Inflammatory macrophage treated with lipopolysaccharide for 1 hour (primary cell): ENCODE measurements around the gene TSPAN11.
"Not testable (repeated sequence)": the region's sequence is repeated elsewhere in the genome, so short reads cannot be mapped to it uniquely, and the experiment has no call there.

Experiments
- DNase-seq, 2 donors: peaks; one replicate each; pipeline ENCODE4 v3.0.0-alpha.2; 2020 to 2022

TSPAN11 gene

DNA sequence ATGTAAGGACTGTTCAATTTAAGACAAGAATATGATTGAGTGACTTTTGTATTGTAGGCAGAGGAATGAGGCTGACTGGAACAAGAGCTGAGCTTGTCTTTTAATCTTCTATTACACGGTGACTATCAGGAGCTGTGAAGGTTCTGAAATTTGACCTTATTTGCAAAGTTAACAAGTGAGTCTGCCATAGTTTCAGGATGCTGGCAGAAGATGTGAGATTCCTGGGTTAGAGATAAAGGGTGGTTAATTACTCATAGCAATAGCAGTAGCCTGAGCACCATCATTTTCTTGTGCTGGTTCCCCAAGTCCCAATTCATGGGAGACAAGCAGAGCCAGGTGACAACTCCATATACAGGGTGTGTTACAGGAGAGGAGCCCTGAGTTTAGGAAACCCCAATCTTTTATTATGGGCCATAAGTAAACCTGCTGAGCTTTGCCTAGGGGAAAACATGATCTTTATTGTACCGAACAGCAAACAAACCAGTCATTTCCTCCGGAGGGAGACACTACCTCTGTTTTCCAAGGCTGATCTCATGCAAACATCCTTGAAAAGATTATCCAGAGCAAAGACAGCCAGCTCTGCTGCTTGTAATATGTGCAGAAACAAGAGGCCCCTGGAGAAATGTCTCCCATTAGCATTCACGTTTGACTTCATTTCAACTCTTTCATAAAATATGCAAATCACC lies 95.4 kb downstream of the TSPAN11 start:
- DNase-seq = no peak

DNA sequence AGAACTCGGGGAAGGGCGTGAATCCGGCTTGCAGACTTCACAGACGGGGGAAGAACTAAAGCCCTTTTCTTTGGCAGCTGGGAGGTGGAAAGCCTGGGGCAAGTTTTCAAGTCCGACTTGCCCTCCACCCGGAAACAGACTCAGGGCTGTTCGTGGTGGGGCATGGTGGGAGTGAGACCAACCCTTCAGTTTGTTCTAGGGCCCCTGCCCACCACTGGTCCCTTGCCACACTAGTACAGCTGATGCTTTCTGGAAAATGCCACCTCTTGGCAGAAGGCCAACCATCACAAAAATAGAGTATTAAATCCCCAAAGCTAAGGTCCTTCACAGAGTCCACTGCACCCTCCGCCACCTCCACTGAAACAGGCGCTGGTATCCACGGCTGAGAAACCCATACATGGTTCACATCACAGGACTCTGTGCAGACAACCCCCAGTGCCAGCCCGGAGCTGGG lies 96.8 kb downstream of the TSPAN11 start:
- no peak for DNase-seq

DNA sequence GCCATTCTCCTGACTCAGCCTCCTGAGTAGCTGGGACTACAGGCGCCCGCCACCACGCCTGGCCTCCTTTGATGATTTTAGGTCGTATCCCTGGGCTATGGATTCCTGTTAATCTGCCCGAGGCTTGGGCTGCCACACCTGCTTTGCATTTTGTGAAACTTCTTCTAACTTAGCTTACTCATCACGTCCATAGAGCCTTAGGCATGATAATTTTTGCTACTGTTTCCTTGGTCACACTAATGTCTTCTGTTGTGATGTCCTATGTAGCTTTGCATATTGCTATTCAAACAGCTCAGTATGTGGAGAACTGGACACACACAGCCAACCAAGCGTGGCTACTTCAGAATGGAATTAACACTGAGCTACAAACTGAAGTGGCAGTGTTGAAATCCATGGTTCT lies 99.7 kb downstream of the TSPAN11 start:
- DNase-seq = no peak

DNA sequence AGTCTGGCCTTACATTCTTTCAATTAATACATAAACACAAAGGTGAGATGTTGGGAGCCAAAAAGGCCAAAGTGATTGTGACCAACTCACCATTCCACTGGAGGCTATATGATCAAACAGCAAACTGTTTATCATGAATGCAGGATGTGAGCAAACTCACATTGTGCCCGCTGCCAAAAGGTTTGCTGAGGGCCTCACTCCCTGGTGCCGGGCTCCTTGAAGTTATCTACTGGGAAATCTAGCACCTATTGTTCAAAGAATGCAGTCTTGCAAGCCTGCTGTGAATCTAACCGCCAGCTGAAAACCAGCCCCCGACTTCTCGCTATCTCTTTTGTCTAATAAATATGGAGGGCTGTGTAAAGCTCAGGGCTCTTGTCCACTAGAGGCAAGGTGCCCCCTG lies 100.5 kb downstream of the TSPAN11 start:
- DNase-seq = not testable (repeated sequence)

DNA sequence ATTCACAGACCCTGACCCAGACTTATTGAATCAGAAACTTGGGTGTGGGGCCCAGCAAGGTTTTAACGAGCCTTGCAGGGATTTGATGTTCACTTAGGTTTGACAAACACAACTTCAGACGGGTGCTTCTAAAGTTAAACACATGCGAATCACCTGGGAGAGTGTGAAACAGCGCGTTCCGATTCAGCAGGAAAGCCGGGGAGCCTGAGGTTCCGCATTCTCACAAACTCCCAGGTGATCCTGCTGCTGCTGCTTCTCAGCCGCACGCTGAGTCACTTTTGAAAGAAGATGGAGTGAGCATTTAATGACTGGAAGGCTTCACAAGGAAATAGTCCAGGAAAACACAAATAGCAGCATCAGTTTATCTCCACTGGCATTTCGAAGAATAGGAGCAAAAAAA lies 102.9 kb downstream of the TSPAN11 start:
- DNase-seq = no peak

DNA sequence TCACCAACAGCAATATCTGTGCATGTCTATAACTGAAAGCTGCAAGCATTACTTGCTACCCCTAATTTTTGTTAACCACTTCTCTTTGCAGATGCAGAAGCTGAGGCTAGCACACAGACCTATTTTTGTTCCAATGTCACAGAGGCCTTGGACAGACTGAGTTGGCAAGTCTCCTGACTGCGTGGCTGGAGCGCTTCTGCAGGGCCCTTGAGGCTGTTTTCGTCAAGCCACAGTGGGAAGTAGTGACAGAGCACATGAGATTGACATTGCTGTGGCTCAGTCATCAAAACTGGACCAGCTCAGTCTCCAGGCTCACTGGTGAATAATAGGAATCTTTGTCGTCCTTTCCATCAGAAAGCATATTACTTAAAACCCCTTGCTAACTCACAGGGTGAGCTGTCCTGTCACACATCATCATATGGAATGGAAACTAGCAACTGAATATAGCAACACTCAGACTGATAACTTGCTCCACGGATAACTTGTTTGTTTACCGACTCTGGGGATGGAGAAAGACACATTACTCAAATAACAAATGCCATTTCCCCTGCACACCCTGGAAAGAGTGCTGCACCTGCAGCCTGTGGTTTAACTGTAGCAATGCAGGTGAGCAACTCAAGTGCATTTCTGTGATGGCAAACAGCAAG lies 103.5 kb downstream of the TSPAN11 start:
- DNase-seq = no peak

DNA sequence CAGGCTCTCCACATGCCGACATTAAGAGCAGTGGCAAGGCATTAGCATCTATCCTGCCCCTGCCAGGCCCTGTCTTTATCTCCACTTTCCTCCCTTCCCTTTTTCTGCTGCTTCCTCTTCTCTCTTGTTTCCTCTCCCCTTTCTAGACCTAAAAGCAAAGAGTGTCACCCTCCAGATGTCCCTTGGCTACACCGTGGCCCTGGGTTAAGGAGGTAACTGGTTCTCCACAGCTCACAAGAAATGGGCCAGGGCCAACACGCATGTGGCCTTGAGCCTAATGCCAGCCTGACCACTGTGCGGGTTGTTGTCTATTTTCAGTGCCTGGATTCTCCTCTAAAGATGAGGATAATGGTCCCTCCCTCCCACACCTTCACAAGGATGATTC lies 105.4 kb downstream of the TSPAN11 start:
- DNase-seq = no peak

DNA sequence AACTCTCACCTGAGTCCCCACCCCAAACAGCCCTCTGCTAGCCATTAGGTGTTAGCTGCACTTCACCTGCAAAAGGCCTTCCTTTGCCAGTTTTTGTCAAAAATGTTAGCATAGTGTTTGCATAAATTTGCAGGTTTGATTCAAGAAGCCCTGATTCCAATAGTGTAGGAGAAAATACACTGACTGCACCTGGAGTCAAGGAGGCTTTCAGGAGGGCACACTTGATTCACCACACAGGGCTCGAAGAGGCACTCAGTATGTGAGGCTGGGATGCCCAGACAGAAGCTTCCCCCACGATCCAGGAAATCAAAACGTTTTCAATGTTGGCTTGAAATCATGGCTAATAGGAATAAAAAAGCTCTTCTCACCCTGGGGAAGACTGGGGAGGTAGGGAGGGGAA lies 106.6 kb downstream of the TSPAN11 start:
- no peak for DNase-seq

DNA sequence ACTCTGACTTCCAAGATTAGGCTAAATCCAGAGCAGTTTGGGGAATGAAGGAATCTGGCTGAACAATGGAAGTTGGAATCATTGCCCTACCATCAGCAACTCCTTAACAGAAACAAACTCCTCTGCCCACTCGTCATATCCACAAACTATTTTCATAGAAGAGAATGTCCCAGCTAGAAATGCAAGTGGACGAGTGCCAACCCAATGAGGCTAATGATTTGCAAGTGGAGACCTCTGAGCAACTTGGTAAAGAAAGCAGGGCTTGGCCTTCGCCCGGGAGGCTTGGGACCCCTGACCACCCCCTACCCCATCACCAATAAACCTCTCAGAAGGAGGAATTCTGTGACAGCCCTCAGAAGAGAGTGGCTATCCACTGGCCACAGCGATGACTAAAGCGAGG lies 107.1 kb downstream of the TSPAN11 start:
- DNase-seq = no peak

DNA sequence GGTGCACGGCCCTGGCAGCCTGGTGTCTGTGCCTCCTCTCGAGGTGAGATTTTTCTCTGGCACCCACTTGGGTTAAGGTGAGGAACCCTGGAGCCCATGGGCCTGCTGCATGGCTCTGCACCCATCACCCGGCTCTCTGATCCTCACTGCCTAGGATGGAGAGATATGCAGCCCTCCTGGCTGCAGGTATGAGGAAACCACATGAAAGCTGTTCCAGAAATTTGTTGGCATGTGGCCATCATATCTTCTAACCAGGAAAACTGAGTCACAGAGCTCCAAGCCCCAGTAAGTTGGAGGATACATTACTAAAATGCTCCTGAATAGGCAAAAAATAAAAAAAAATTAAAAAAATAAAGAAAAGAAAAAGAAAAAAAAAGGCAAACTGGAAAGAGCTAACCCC lies 107.8 kb downstream of the TSPAN11 start:
- no peak for DNase-seq

DNA sequence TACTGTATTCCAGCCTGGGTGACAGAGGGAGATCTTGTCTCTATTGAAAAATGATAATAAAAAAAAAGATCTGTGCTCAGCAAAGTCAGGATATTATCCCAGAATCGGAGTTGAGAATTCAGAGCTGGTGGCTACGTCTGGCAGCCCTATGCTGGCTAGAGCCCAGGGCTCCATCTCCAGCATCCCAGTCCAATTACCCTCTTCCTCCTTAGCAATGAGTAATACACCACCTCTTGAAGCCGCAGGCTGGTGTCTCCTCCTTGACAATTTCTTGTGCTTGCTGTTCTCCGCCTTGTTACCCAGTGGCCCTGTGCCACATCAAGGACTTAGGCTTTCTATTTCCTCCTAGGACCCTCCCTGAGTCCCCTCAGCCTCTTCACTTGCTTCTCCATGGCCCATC lies 108.7 kb downstream of the TSPAN11 start:
- no peak for DNase-seq

DNA sequence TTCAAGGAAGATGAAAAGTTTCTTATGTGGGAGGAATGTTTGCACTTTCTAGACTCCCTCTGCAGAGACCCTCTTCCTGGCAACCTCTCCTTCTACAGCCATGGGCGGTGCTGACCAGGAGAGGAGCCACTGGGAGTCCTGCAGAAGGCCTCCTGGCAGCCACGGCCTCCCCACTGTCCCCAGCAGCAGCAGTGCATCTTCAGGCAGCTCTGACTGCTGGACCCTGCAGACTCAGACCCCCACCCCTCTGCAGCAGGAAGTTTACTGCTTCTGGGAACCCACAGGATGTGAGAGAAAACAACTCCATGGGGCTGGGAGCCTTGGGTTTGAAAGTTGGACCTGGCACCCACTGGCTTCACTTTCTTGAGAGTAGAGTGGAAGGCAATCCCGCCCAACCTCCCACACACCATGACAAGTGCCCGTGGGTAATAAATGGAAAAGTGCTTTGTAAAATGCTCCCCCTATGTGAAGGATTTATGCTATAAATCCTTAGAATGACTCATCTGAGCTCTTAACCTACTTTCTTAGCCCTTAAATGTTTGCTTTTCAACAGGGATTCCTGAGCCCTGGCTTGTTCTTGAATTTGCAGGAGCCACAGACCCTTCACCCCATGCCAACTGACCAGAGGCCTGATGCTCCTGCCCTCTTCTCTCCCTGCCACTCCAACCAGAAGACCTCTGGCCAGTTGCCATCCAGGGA lies 109.6 kb downstream of the TSPAN11 start:
- no peak for DNase-seq

DNA sequence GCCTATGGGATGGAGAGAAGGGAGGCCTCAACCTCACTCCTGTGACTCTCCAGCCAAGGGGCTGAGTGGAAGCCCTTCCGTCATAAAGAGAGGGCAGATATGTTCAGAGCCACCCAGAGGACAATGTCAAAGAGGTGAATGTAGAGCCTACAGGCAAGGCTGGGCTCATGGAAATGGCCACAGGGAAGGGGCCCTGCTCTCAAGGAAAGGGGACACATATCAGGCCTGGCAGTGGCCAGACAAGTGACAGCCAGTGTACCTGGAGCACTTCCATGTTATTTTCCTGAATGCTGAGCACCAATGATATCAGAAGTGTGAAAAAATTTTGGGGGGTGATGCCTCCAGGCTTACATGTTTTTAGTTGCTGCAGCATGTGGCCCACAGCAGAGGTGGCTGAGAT lies 110.5 kb downstream of the TSPAN11 start:
- DNase-seq = no peak

DNA sequence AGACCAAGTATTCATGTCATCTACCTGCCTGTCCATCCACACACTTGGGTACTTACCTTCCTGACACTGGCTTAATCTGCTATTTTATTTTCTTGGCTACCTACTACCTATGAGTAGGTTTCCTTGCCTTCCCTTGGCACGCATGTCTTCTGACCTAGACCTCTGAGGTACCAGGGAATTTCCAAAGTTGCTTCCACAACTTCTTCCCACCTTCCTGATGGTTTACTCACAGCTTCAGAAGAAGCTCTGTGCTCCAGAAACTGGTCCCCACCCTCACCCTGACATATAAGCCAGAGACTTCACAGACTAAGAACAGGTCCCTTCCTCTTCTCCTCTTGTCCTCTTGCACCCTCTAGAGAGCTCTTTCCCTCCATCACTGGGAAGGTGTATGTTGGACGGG lies 111.4 kb downstream of the TSPAN11 start:
- DNase-seq = no peak

DNA sequence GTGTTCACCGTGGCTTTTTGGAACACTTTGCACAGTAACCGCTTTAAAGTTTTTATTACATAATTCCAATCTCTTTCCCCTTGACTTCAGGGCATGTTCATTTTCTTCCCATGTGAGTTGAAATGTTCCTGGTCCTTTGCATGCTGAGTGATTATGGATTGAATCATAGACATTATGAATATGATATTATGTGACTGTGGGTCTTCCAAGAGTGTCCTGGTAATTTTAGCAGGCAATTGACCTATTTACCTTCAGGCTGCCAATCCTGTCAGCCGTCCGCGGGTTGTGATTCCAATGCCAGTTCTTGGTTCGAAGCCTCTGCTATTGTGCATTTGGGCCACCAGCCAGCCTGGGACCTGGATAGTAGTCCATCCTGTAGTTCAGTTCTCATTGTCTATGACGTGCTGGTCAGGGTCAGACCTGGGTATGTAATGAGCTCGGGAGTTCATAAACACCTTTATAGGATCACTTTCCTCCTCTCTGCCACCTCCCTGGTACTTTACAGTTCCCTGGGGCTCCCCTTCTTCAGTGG lies 114.6 kb downstream of the TSPAN11 start:
- no peak for DNase-seq
